A549 (cell line): Measurements from ENCODE around the gene HYOU1. TPM values are rescaled to one million over a fixed set of nuclear protein-coding genes. Genes with fewer than 3 reads are reported as not detected.

Experiments
- ATAC-seq, 2 experiments: fragments of 200-7000 bp in 1 of 2; fragments of >200 bp in 1 of 2; cut with Nextera tagmentation in 1 of 2; cut with Tn5 transposase in 1 of 2; 3 replicates each; pipeline versions ENCODE4 v1.8.0 to v1.9.1; 2018 to 2020; ENCODE audit warnings: mild to moderate bottlenecking in 1 of 2, moderate library complexity in 1 of 2
- CTCF ChIA-PET: fragments of 300-600 bp; sonication (Branson Sonifier 250); formaldehyde crosslinking; extraction: SDS; loops from one replicate; lab custom pipeline; 2021; ENCODE audit warnings: antibody characterized with exemption, inconsistent platforms; lab: Yijun Ruan, JAX
- POLR2A ChIA-PET: fragments of 350-600 bp; formaldehyde crosslinking; extraction: SDS; loops from one replicate; lab custom pipeline; 2021; ENCODE audit warnings: antibody characterized with exemption, inconsistent platforms; lab: Yijun Ruan, JAX
- DNase-seq, 2 experiments: peaks; one replicate each; pipeline versions ENCODE4 v3.0.0 to v3.0.0-alpha.2; 2011 to 2016; ENCODE audit warnings: low read depth in 1 of 2, low spot score in 1 of 2
- FAIRE-seq: peaks from 2 replicates; lab custom pipeline; 2011; peaks lifted over from hg19 to GRCh38; lab: Jason Lieb, UNC
- H3K27ac ChIP-seq, 2 experiments: fragments of >200 bp; sonication (Bioruptor Twin); formaldehyde crosslinking; 3 replicates each; pipeline ENCODE4 v1.5.1; 2016 to 2017
- H3K4me1 ChIP-seq: fragments of >200 bp; sonication (Bioruptor Twin); formaldehyde crosslinking; 3 replicates; pipeline ENCODE4 v1.6.1; 2016
- H3K4me2 ChIP-seq: fragments of >200 bp; sonication (Bioruptor Twin); formaldehyde crosslinking; 3 replicates; pipeline ENCODE4 v1.6.1; 2016
- H3K4me3 ChIP-seq: fragments of >200 bp; sonication (Bioruptor Twin); formaldehyde crosslinking; 3 replicates; pipeline ENCODE4 v1.5.1; 2016
- H3K9me3 ChIP-seq: fragments of >200 bp; sonication (Bioruptor Twin); formaldehyde crosslinking; 3 replicates; pipeline ENCODE4 v1.6.1; 2016
- BCL3 ChIP-seq: fragments of >200 bp; sonication (Bioruptor Twin); formaldehyde crosslinking; IDR thresholded peaks from 3 replicates; pipeline ENCODE4 v1.6.1; 2016
- EHMT2 ChIP-seq: fragments of 200-600 bp; sonication (generic); IDR thresholded peaks from 2 replicates; pipeline ENCODE4 v1.6.1; 2016; ENCODE audit warnings: antibody characterized with exemption, low read depth, mild to moderate bottlenecking, moderate library complexity
- EP300 ChIP-seq, 2 experiments: fragments of >200 bp; sonication (Bioruptor Twin); formaldehyde crosslinking; IDR thresholded peaks; 2 replicates in 1 of 2; 3 replicates in 1 of 2; pipeline ENCODE4 v1.6.1; 2016 to 2017
- FOXS1 ChIP-seq: fragments of 250-450 bp; sonication (Bioruptor Pico); IDR thresholded peaks from 2 replicates; pipeline ENCODE4 v1.5.0; 2020; ENCODE audit warnings: mild to moderate bottlenecking, moderate library complexity
- HDAC2 ChIP-seq: fragments of 200-600 bp; sonication (generic); IDR thresholded peaks from 2 replicates; pipeline ENCODE4 v1.6.1; 2016
- HES2 ChIP-seq: fragments of >200 bp; sonication (Bioruptor Twin); formaldehyde crosslinking; IDR thresholded peaks from 2 replicates; pipeline ENCODE4 v1.6.1; 2016
- HOXB13 ChIP-seq: fragments of 250-450 bp; sonication (Bioruptor Pico); IDR thresholded peaks from 2 replicates; pipeline ENCODE4 v1.5.0; 2020; ENCODE audit warnings: low read depth, mild to moderate bottlenecking, moderate library complexity
- JUN ChIP-seq, 2 experiments: fragments of >200 bp; sonication (Bioruptor Twin); formaldehyde crosslinking; IDR thresholded peaks; 2 replicates in 1 of 2; 3 replicates in 1 of 2; pipeline ENCODE4 v1.6.1; 2016 to 2017
- MAZ ChIP-seq: fragments of 150-350 bp; IDR thresholded peaks from 2 replicates; pipeline ENCODE4 v1.6.1; 2014; ENCODE audit warnings: antibody characterized with exemption, low read depth, low read length, borderline replicate concordance
- MYC ChIP-seq: IDR thresholded peaks from 2 replicates; pipeline ENCODE4 v1.6.1; 2012; ENCODE audit warnings: mild to moderate bottlenecking, inconsistent platforms, low read length, improper control_type of control experiment, borderline replicate concordance
- PHF8 ChIP-seq: fragments of 200-600 bp; sonication (generic); IDR thresholded peaks from 2 replicates; pipeline ENCODE4 v1.6.1; 2016; ENCODE audit warnings: low read depth, mild to moderate bottlenecking, antibody characterized with exemption, moderate library complexity, borderline replicate concordance
- POLR2A ChIP-seq: IDR thresholded peaks from 2 replicates; pipeline ENCODE4 v1.6.1; 2012; ENCODE audit warnings: mild to moderate bottlenecking, low read length
- RAD21 ChIP-seq, 2 experiments: fragments of >200 bp in 1 of 2; sonication (Bioruptor Twin) in 1 of 2; formaldehyde crosslinking in 1 of 2; IDR thresholded peaks in 1 of 2; conservative IDR thresholded peaks in 1 of 2; 2 replicates in 1 of 2; 3 replicates in 1 of 2; pipeline ENCODE4 v1.6.1; 2012 to 2018; ENCODE audit warnings: inconsistent platforms in 1 of 2
- USF2 ChIP-seq: fragments of 450-650 bp; IDR thresholded peaks from 2 replicates; pipeline ENCODE4 v1.6.1; 2014; ENCODE audit warnings: antibody characterized with exemption
- ZC3H11A ChIP-seq: fragments of 450-650 bp; IDR thresholded peaks from 2 replicates; pipeline ENCODE4 v1.6.1; 2014; ENCODE audit warnings: antibody characterized with exemption, mild to moderate bottlenecking
- WGBS: methylation state at CpG from one replicate; pipeline ENCODE4 v1.1.6; 2017; ENCODE audit errors: missing lambda C conversion rate; 5-methylcytosine and 5-hydroxymethylcytosine counted together
- polyA plus RNA-seq, 4 experiments: library from polyadenylated mRNA; depleted of rRNA in 3 of 4; stranded (reverse); fragments of >200 nt; fragmentation: RNase III in 1 of 4; extraction: RNeasy Plus Mini Kit Qiagen cat#74134 plus additional on column Dnase treatment in 1 of 4; gene quantifications; 2 replicates in 3 of 4; 3 replicates in 1 of 4; pipeline ENCODE4 v1.2.3, GENCODE V29; 2011 to 2017
- TF ChIP-seq, protein P1 (sequence below): IDR thresholded peaks from 2 replicates; pipeline ENCODE4 v1.6.1; 2012; ENCODE audit warnings: low read depth, borderline replicate concordance
- TF ChIP-seq, protein P2 (sequence below): IDR thresholded peaks from 2 replicates; pipeline ENCODE4 v1.6.1; 2012
- TF ChIP-seq, protein P3 (sequence below): fragments of >200 bp; sonication (Bioruptor Twin); formaldehyde crosslinking; IDR thresholded peaks from 3 replicates; pipeline ENCODE4 v1.5.1; 2016

HYOU1 gene
- polyA plus RNA-seq, 2 of the 4 experiments (the other 2 are of a cell fraction): 44.8 to 83.1 TPM

DNA sequence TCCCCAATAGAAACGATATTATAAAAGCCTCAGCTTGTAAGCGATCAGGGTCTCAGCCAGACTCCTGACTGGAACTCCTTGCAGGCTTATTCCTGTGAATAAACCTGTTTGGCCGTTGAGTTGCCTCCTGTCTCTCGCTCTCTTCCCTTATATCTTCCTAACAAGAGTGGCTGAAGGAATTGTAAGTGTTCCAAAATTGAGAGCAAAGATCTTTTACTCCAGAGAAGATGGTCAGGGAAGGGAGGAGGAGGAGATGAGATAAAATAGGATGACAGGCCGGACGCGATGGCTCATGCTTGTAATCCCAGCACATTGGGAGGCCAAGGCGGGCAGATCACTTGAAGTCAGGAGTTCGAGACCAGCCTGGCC lies 25.1 kb downstream of the HYOU1 start:
- Histone ChIP-seq H3K9me3 (no peaks in the 10 kb centered on the region), H3K4me3 (no peak overlapping the region), H3K4me2 (no peak overlapping the region), H3K27ac (no peak overlapping the region), H3K4me1 (peaks cover 12% of the 10 kb centered on the region)
- CTCF ChIA-PET: interaction anchor here (1.0 to 2.4 kb wide), 8 partner anchors 10 to 46 kb away, joined by 3 to 11 read pairs (median 7); partner anchors contain the start of genes CENATAC, RPS25 and TRAPPC4
- POLR2A ChIA-PET: no interaction called here
- no peak for FAIRE-seq
- DNase-seq: no peak
- no peak for TF ChIP-seq HOXB13
- TF ChIP-seq USF2: no peak
- no peak for TF ChIP-seq HES2
- no peak for TF ChIP-seq HDAC2
- no peak for TF ChIP-seq ZC3H11A
- no peak for TF ChIP-seq FOXS1
- TF ChIP-seq EP300 (IDR thresholded peaks at IDR 0.05): no peak
- TF ChIP-seq MAZ: no peak
- no peak for TF ChIP-seq JUN (IDR thresholded peaks at IDR 0.05)
- TF ChIP-seq, protein P1, sequence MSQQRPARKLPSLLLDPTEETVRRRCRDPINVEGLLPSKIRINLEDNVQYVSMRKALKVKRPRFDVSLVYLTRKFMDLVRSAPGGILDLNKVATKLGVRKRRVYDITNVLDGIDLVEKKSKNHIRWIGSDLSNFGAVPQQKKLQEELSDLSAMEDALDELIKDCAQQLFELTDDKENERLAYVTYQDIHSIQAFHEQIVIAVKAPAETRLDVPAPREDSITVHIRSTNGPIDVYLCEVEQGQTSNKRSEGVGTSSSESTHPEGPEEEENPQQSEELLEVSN: no peak
- ATAC-seq: no peak
- 88% methylated on average over 9 of the region's 9 CpGs for WGBS

DNA sequence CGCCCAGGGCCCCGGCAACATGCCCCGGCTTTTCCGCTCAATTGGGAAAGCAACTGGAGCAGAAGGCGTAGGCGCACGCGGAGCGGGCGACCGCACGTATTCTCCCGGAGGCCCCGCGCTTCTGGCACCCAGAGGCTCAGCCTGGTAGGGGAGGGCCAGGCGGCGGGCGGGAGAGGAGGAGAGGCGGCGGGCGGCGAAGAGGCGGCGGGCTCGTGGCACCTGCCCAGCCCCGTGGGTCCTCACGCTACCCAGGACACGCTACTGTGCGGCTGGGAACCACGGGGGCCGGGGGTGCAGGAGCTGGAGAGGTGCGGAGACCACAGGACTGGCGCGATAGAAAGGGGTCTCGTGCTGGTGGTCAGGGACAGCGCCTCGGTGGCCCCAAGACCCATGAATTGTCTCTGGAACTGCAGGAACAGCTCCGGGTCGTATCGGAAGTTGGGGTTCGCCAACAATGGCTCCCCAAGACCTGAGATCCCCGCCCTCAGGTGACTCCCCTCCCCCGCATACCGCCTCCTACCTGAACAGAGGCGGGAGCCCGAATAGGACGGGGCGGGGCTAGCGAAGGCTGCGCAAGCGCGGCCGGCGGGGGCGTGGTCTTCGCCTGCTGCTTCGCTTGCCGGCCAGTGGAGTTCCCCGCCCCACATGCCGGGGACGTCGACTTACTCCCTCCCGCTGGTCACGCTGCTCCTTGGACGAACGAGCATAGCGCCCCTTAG lies 26.5 kb downstream of the HYOU1 start, which contains the start of gene SLC37A4:
Gene SLC37A4, minus strand, starts transcription at position 549 of the 719 bp plus-strand sequence.
- H3K4me1 ChIP-seq: peaks cover 12% of the 10 kb centered on the region
- DNase-seq (peak; percentile 80 to 97), FAIRE-seq (no peak), ATAC-seq (peak; percentile 91 to 95)
- H3K9me3 ChIP-seq: no peaks in the 10 kb centered on the region
- H3K4me3 ChIP-seq: peak within 1 kb of the TSS; percentile 85
- POLR2A ChIA-PET: no interaction called here
- peak within 1 kb of the TSS; percentile 82 to 92 for H3K27ac ChIP-seq
- WGBS: 1% methylated on average over 29 of the region's 67 CpGs
- peak within 1 kb of the TSS; percentile 97 for H3K4me2 ChIP-seq
- no peak; the same call in 1 of the 2 replicates for TF ChIP-seq PHF8
- peak; percentile 56; the same call in 1 of the 2 replicates for TF ChIP-seq POLR2A
- 0 out of 2 replicates have a peak, but pooled peaks have one; percentile 48 for TF ChIP-seq MAZ
- TF ChIP-seq EHMT2: no peak
- no peak for TF ChIP-seq BCL3
- TF ChIP-seq, protein P2, sequence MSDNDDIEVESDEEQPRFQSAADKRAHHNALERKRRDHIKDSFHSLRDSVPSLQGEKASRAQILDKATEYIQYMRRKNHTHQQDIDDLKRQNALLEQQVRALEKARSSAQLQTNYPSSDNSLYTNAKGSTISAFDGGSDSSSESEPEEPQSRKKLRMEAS: peak; percentile 99
- TF ChIP-seq MYC: peak; percentile 57; the same call in 1 of the 2 replicates
- TF ChIP-seq, protein P1: peak; percentile 99
- TF ChIP-seq, protein P3, sequence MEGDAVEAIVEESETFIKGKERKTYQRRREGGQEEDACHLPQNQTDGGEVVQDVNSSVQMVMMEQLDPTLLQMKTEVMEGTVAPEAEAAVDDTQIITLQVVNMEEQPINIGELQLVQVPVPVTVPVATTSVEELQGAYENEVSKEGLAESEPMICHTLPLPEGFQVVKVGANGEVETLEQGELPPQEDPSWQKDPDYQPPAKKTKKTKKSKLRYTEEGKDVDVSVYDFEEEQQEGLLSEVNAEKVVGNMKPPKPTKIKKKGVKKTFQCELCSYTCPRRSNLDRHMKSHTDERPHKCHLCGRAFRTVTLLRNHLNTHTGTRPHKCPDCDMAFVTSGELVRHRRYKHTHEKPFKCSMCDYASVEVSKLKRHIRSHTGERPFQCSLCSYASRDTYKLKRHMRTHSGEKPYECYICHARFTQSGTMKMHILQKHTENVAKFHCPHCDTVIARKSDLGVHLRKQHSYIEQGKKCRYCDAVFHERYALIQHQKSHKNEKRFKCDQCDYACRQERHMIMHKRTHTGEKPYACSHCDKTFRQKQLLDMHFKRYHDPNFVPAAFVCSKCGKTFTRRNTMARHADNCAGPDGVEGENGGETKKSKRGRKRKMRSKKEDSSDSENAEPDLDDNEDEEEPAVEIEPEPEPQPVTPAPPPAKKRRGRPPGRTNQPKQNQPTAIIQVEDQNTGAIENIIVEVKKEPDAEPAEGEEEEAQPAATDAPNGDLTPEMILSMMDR: peak; percentile 61
- peak; percentile 43; a peak in 2 of 5 replicates for TF ChIP-seq RAD21 (conservative IDR thresholded peaks at IDR 0.05 in 1 of 2, IDR thresholded peaks at IDR 0.05 in 1 of 2)
- CTCF ChIA-PET: interaction anchor here (0.6 to 2.4 kb wide), 8 partner anchors 9 to 53 kb away, joined by 3 to 11 read pairs (median 7); partner anchors contain the start of genes RPS25 and TRAPPC4
